Progenitor cell of endocrine pancreas (in vitro differentiated cells): ENCODE data around the gene MAP3K20. TPM values are rescaled to one million over a fixed set of nuclear protein-coding genes. Genes with fewer than 3 reads are reported as not detected.

Source experiments
- DNase-seq: peaks from one replicate; pipeline ENCODE4 v3.0.0; 2021; ENCODE audit warnings: low spot score; ENCODE audit not compliant: unreplicated experiment
- H3K27ac Mint-ChIP-seq: 2 replicates; pipeline ENCODE4 v1.8.0; 2021; ENCODE audit warnings: mild to moderate bottlenecking, moderate library complexity, mixed read lengths
- H3K27me3 Mint-ChIP-seq: 2 replicates; pipeline ENCODE4 v1.8.0; 2021; ENCODE audit warnings: mixed read lengths
- H3K36me3 Mint-ChIP-seq: 2 replicates; pipeline ENCODE4 v1.8.0; 2022; ENCODE audit warnings: mixed read lengths; ENCODE audit not compliant: insufficient read depth
- H3K4me1 Mint-ChIP-seq: 2 replicates; pipeline ENCODE4 v1.8.0; 2021; ENCODE audit warnings: low read depth, mixed read lengths
- H3K4me3 Mint-ChIP-seq: 2 replicates; pipeline ENCODE4 v1.8.0; 2021; ENCODE audit warnings: low read depth, mild to moderate bottlenecking, moderate library complexity, mixed read lengths
- H3K9me3 Mint-ChIP-seq: 2 replicates; pipeline ENCODE4 v1.8.0; 2021; ENCODE audit warnings: low read depth, mixed read lengths
- total RNA-seq: library from RNA; stranded (reverse); gene quantifications from 2 replicates; pipeline ENCODE4 v1.2.1, GENCODE V29; 2021
- TF ChIP-seq, protein P1 (sequence below): fragments of 200-600 bp; sonication (generic); IDR thresholded peaks from one replicate; pipeline ENCODE4 v1.5.0; 2021; ENCODE audit warnings: antibody characterized with exemption, mild to moderate bottlenecking; ENCODE audit not compliant: unreplicated experiment

Gene MAP3K20
- total RNA-seq, 1 donor from 2014 or later: 19.0 TPM

DNA sequence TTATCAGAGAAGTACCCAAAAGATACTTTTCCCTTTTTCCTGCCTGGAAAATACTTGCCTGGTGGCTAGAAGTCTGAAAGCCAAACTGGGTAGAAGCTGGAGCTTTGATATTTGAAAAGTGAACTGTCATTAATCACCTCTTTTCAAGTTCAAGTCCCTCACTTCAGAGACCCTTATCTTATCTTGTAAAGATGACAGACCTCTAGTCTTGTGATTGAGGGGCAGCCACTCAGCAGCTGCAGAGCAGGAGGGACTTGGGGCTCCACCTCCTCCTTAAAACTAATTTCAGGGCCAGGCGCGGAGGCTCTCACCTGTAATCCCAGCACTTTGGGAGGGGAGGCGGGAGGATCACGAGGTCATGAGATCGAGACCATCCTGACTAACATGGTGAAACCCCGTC lies 214.9 kb downstream of the MAP3K20 start:
- Mint-ChIP-seq H3K4me3 (no peak overlapping the region), H3K27ac (no peak overlapping the region), H3K9me3 (peaks cover 6% of the 10 kb centered on the region), H3K36me3 (no peaks in the 10 kb centered on the region), H3K27me3 (no peaks in the 10 kb centered on the region), H3K4me1 (peaks cover 2% of the 10 kb centered on the region)
- TF ChIP-seq, protein P1, sequence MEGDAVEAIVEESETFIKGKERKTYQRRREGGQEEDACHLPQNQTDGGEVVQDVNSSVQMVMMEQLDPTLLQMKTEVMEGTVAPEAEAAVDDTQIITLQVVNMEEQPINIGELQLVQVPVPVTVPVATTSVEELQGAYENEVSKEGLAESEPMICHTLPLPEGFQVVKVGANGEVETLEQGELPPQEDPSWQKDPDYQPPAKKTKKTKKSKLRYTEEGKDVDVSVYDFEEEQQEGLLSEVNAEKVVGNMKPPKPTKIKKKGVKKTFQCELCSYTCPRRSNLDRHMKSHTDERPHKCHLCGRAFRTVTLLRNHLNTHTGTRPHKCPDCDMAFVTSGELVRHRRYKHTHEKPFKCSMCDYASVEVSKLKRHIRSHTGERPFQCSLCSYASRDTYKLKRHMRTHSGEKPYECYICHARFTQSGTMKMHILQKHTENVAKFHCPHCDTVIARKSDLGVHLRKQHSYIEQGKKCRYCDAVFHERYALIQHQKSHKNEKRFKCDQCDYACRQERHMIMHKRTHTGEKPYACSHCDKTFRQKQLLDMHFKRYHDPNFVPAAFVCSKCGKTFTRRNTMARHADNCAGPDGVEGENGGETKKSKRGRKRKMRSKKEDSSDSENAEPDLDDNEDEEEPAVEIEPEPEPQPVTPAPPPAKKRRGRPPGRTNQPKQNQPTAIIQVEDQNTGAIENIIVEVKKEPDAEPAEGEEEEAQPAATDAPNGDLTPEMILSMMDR: no peak
- DNase-seq: no peak

DNA sequence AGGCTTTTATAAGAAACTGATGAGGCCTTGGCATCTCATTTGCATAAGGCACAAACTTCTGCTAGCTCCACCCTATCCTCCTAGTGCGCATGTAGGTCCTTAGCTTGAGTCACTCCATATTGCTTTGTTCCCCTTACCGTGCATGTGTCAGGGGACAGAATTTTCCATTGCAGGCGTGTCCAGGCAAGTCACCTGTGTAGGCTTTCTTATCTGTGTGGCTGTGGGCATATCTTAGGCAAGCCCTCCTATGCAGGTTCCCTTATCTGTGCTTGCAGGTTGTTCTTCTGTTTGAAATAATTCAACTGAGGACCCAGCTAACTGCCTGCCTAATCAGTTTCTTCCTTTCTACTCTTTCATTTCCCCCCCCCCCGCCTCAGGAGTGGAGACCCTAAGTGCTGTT lies 215.8 kb downstream of the MAP3K20 start:
- no peak overlapping the region for H3K4me3 Mint-ChIP-seq

DNA sequence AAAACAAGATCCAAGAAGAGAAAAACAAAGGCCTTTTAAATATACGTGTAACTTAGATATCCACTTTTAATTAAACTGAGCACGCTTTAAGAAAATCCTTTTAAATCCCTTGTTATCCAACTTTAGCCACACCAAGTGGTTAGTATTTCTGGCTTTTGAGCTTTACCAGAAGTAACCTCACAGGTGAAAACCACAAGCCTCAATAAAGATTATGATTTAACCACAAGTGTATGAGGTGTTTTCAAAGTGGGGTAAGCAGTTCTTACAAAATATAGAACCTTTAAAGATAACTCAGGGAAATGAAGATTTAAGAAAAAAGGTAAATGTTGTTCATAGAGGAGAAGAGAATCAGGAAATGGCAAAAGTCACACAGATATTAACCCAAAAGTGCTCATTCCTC lies 220.6 kb downstream of the MAP3K20 start:
- Mint-ChIP-seq H3K27ac (no peak overlapping the region), H3K4me3 (no peak overlapping the region), H3K9me3 (peaks cover 41% of the 10 kb centered on the region), H3K27me3 (no peaks in the 10 kb centered on the region), H3K36me3 (peaks cover 2% of the 10 kb centered on the region), H3K4me1 (no peaks in the 10 kb centered on the region)
- DNase-seq: no peak
- TF ChIP-seq, protein P1: no peak

More for the DNA sequence above, 215.8 kb downstream of the MAP3K20 start:
- H3K4me1 Mint-ChIP-seq: peaks cover under 1% of the 10 kb centered on the region
- H3K27me3 Mint-ChIP-seq: no peaks in the 10 kb centered on the region
- DNase-seq: no peak
- H3K36me3 Mint-ChIP-seq: no peaks in the 10 kb centered on the region
- TF ChIP-seq, protein P1: no peak
- no peak overlapping the region for H3K27ac Mint-ChIP-seq
- peaks cover 12% of the 10 kb centered on the region for H3K9me3 Mint-ChIP-seq

DNA sequence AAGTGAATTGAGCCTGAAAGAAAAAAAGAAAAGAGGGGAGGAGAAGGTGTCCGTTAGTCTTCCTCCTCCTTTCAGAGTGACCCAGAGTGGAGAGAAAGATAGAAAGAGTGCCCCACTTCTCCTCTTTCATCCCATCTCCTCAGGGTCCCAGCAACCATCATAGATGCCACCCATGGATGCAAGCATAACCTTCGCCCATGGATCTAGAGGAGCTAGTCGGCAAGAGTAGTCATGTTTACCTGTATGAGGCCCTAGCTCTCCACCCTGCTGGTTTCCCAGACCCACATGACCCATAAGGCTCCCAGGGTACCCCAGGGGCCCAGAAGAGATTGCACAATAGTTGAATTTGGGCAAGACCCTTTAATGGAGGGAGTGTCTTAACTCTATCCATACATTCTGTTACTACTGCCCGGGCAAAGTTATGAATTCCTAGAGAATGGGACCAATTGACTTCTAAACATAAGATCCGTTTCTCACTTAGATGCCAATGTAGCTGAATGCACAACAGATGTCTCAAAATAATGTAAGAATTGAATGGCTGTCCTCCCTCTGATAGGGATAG lies 223.0 kb downstream of the MAP3K20 start:
- Mint-ChIP-seq H3K4me1 (no peaks in the 10 kb centered on the region), H3K4me3 (no peak overlapping the region), H3K27ac (no peak overlapping the region), H3K9me3 (peaks cover 43% of the 10 kb centered on the region), H3K36me3 (peaks cover 2% of the 10 kb centered on the region), H3K27me3 (no peaks in the 10 kb centered on the region)
- no peak for DNase-seq
- TF ChIP-seq, protein P1: no peak

DNA sequence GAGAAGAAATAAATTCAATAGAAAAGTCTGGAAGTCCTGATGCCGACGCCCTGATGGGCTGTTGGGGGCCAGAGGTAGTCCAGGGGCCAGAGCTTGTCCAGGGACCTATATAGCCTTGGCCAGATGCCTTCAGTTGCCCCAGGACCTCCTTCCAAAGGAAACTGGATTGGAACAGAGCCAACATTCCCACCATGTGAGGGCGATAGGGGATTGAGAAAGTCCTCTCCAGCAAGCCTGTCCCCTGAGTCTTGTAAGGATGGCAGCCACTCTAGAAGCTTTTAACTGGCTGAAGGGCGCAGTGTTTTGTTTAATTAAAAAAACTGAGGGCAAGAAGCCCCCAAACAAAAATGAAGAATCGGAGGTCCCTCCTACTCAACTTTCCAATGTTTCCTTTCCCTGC lies 224.1 kb downstream of the MAP3K20 start:
- no peak for DNase-seq
- Mint-ChIP-seq H3K9me3 (peaks cover 43% of the 10 kb centered on the region), H3K4me3 (no peak overlapping the region), H3K27ac (no peak overlapping the region), H3K4me1 (no peaks in the 10 kb centered on the region), H3K27me3 (no peaks in the 10 kb centered on the region), H3K36me3 (peaks cover 2% of the 10 kb centered on the region)
- TF ChIP-seq, protein P1: no peak
